Neural progenitor cell (in vitro differentiated cells): ENCODE results near the gene ADCY2. TPM values are rescaled to one million over a fixed set of nuclear protein-coding genes. Genes with fewer than 3 reads are reported as not detected.
A peak's percentile ranks its signal among the peaks of the same experiment; 100 is the strongest.

Experiments used
- DNase-seq: peaks from one replicate; pipeline ENCODE4 v3.0.0-alpha.2; 2016; ENCODE audit warnings: low spot score
- H2AFZ ChIP-seq: fragments of 200-600 bp; sonication (generic); replicated peaks from 2 replicates; pipeline ENCODE4 v1.6.1; 2016; ENCODE audit warnings: antibody characterized with exemption
- H3F3A ChIP-seq: fragments of 200-600 bp; sonication (generic); 2 replicates; pipeline ENCODE4 v1.6.1; 2016; ENCODE audit warnings: antibody characterized with exemption, low read depth
- H3K27ac ChIP-seq: fragments of 200-600 bp; sonication (generic); 2 replicates; pipeline ENCODE4 v1.5.1; 2016; ENCODE audit warnings: mild to moderate bottlenecking
- H3K27me3 ChIP-seq: fragments of 200-600 bp; sonication (generic); 2 replicates; pipeline ENCODE4 v1.6.1; 2016; ENCODE audit warnings: mild to moderate bottlenecking, moderate library complexity
- H3K36me3 ChIP-seq: fragments of 200-600 bp; sonication (generic); 2 replicates; pipeline ENCODE4 v1.5.1; 2016
- H3K4me1 ChIP-seq: fragments of 200-600 bp; sonication (generic); 2 replicates; pipeline ENCODE4 v1.6.1; 2016; ENCODE audit warnings: mixed run types
- H3K4me2 ChIP-seq: fragments of 200-600 bp; sonication (generic); 2 replicates; pipeline ENCODE4 v1.6.1; 2016
- H3K4me3 ChIP-seq: fragments of 200-600 bp; sonication (generic); 2 replicates; pipeline ENCODE4 v1.5.1; 2016
- H3K79me2 ChIP-seq: fragments of 200-600 bp; sonication (generic); 2 replicates; pipeline ENCODE4 v1.6.1; 2016; ENCODE audit warnings: low read depth
- H3K9ac ChIP-seq: fragments of 200-600 bp; sonication (generic); 2 replicates; pipeline ENCODE4 v1.6.1; 2016
- H3K9me3 ChIP-seq: fragments of 200-600 bp; sonication (generic); 2 replicates; pipeline ENCODE4 v1.5.1; 2016; ENCODE audit warnings: low read depth
- H4K20me1 ChIP-seq: fragments of 200-600 bp; sonication (generic); 2 replicates; pipeline ENCODE4 v1.6.1; 2016; ENCODE audit warnings: low read depth
- H3K27ac Mint-ChIP-seq: 3 replicates; pipeline ENCODE4 v1.8.0; 2021; ENCODE audit warnings: mixed read lengths
- H3K27me3 Mint-ChIP-seq: 2 replicates; pipeline ENCODE4 v1.8.0; 2022; ENCODE audit warnings: low read depth, mild to moderate bottlenecking, inconsistent platforms, moderate library complexity, mixed read lengths; ENCODE audit not compliant: insufficient read depth
- H3K36me3 Mint-ChIP-seq: 3 replicates; pipeline ENCODE4 v1.8.0; 2021; ENCODE audit warnings: mixed read lengths
- H3K4me1 Mint-ChIP-seq: 3 replicates; pipeline ENCODE4 v1.8.0; 2021; ENCODE audit warnings: mixed read lengths
- H3K4me3 Mint-ChIP-seq: 3 replicates; pipeline ENCODE4 v1.8.0; 2021; ENCODE audit warnings: mild to moderate bottlenecking, moderate library complexity, mixed read lengths
- H3K9me3 Mint-ChIP-seq: 3 replicates; pipeline ENCODE4 v1.8.0; 2020; ENCODE audit warnings: mixed read lengths
- CTCF ChIP-seq: fragments of 200-600 bp; sonication (generic); IDR thresholded peaks from 2 replicates; pipeline ENCODE4 v1.5.1; 2017; ENCODE audit warnings: antibody characterized with exemption, mild to moderate bottlenecking
- EZH2 ChIP-seq: fragments of 200-600 bp; sonication (generic); IDR thresholded peaks from 2 replicates; pipeline ENCODE4 v1.6.1; 2017; ENCODE audit warnings: antibody characterized with exemption, mild to moderate bottlenecking, moderate library complexity
- EZH2phosphoT487 ChIP-seq: fragments of 200-600 bp; sonication (generic); IDR thresholded peaks from 2 replicates; pipeline ENCODE4 v1.6.1; 2017; ENCODE audit warnings: antibody characterized with exemption
- total RNA-seq: library from RNA; depleted of rRNA; stranded (reverse); fragments of >200 nt; gene quantifications from 2 replicates; pipeline ENCODE4 v1.2.3, GENCODE V29; 2015; ENCODE audit warnings: low replicate concordance

The ADCY2 gene
- total RNA-seq, 1 donor from 2014 or later: 1.2 TPM

- Histone ChIP-seq H3K36me3 (no peaks in the 10 kb centered on the region), H3K27me3 (no peaks in the 10 kb centered on the region), H3K27ac (no peak overlapping the region), H3K4me1 (no peaks in the 10 kb centered on the region), H3K9ac (no peak overlapping the region), H3F3A (no peaks in the 10 kb centered on the region), H3K79me2 (no peaks in the 10 kb centered on the region), H2AFZ (no peak overlapping the region), H3K9me3 (no peaks in the 10 kb centered on the region), H3K4me2 (no peak overlapping the region), H3K4me3 (no peak overlapping the region), H4K20me1 (no peaks in the 10 kb centered on the region)
- TF ChIP-seq CTCF (peak; percentile 99), EZH2phosphoT487 (no peak), EZH2 (no peak)
- Mint-ChIP-seq H3K27ac (no peak overlapping the region), H3K9me3 (no peaks in the 10 kb centered on the region), H3K27me3 (peaks cover 5% of the 10 kb centered on the region), H3K4me3 (no peak overlapping the region), H3K36me3 (no peaks in the 10 kb centered on the region), H3K4me1 (peaks cover 2% of the 10 kb centered on the region)
- DNase-seq: peak; percentile 88
Measured at GRCh38 chr5:7745882-7746610, 350.1 kb downstream of the ADCY2 start.

- Histone ChIP-seq H3K36me3 (no peaks in the 10 kb centered on the region), H3K79me2 (no peaks in the 10 kb centered on the region), H3K4me3 (no peak overlapping the region), H2AFZ (no peak overlapping the region), H3F3A (no peaks in the 10 kb centered on the region), H3K9ac (no peak overlapping the region), H3K27me3 (no peaks in the 10 kb centered on the region), H3K4me1 (no peaks in the 10 kb centered on the region), H3K27ac (no peak overlapping the region), H3K4me2 (no peak overlapping the region), H4K20me1 (no peaks in the 10 kb centered on the region), H3K9me3 (no peaks in the 10 kb centered on the region)
- no peaks in the 10 kb centered on the region for H3K9me3 Mint-ChIP-seq
- H3K4me1 Mint-ChIP-seq: peaks cover 2% of the 10 kb centered on the region
- TF ChIP-seq CTCF: no peak
- no peak for TF ChIP-seq EZH2phosphoT487
- no peak for TF ChIP-seq EZH2
- no peak for DNase-seq
- H3K27me3 Mint-ChIP-seq: peaks cover 5% of the 10 kb centered on the region
- H3K27ac Mint-ChIP-seq: no peak overlapping the region
- no peaks in the 10 kb centered on the region for H3K36me3 Mint-ChIP-seq
- H3K4me3 Mint-ChIP-seq: no peak overlapping the region
Measured at GRCh38 chr5:7747728-7748127, 351.8 kb downstream of the ADCY2 start.

GRCh38 chr5:7749626-7750025, 353.7 kb downstream of the ADCY2 start:
- DNase-seq: no peak
- Mint-ChIP-seq H3K4me3 (no peak overlapping the region), H3K27me3 (peaks cover 5% of the 10 kb centered on the region), H3K27ac (no peak overlapping the region), H3K9me3 (no peaks in the 10 kb centered on the region), H3K36me3 (no peaks in the 10 kb centered on the region), H3K4me1 (peaks cover 2% of the 10 kb centered on the region)
- Histone ChIP-seq H3K36me3 (no peaks in the 10 kb centered on the region), H4K20me1 (no peaks in the 10 kb centered on the region), H3K9ac (no peak overlapping the region), H3F3A (no peaks in the 10 kb centered on the region), H3K4me2 (no peak overlapping the region), H2AFZ (no peak overlapping the region), H3K4me1 (no peaks in the 10 kb centered on the region), H3K27ac (no peak overlapping the region), H3K4me3 (no peak overlapping the region), H3K27me3 (no peaks in the 10 kb centered on the region), H3K79me2 (no peaks in the 10 kb centered on the region), H3K9me3 (no peaks in the 10 kb centered on the region)
- TF ChIP-seq EZH2: no peak
- no peak for TF ChIP-seq EZH2phosphoT487
- TF ChIP-seq CTCF: no peak
